ENCODE data around the gene ZNF727.
"Not testable (repeated sequence)": the region's sequence is repeated elsewhere in the genome, so short reads cannot be mapped to it uniquely, and the experiment has no call there.

ZNF727 gene

GRCh38 chr7:64087501-64087900 lies 42.3 kb downstream of the ZNF727 start:
- no peak for TF ChIP-seq CTCF (IDR thresholded peaks at IDR 0.05; ENCODE audit: control insufficient read depth, extremely low read depth, insufficient read depth)
- no peak overlapping the region for H3K4me3 ChIP-seq (ENCODE audit: low read depth, low read length)
- DNase-seq (ENCODE audit: low read depth), result no peak

- not testable (repeated sequence) for DNase-seq (ENCODE audit: low read depth); H3K4me3 ChIP-seq (ENCODE audit: low read depth, low read length)
These were observed 43.6 kb downstream of the ZNF727 start for GRCh38 chr7:64088863-64089262.
